A549 (cell line): ENCODE results near the gene AHSG. TPM values are rescaled to one million over a fixed set of nuclear protein-coding genes. Genes with fewer than 3 reads are reported as not detected.

Source experiments
- ATAC-seq, 2 experiments: fragments of 200-7000 bp in 1 of 2; fragments of >200 bp in 1 of 2; cut with Nextera tagmentation in 1 of 2; cut with Tn5 transposase in 1 of 2; 3 replicates each; pipeline versions ENCODE4 v1.8.0 to v1.9.1; 2018 to 2020; ENCODE audit warnings: mild to moderate bottlenecking in 1 of 2, moderate library complexity in 1 of 2
- CTCF ChIA-PET: fragments of 300-600 bp; sonication (Branson Sonifier 250); formaldehyde crosslinking; extraction: SDS; loops from one replicate; lab custom pipeline; 2021; ENCODE audit warnings: antibody characterized with exemption, inconsistent platforms; lab: Yijun Ruan, JAX
- POLR2A ChIA-PET: fragments of 350-600 bp; formaldehyde crosslinking; extraction: SDS; loops from one replicate; lab custom pipeline; 2021; ENCODE audit warnings: antibody characterized with exemption, inconsistent platforms; lab: Yijun Ruan, JAX
- DNase-seq, 2 experiments: peaks; one replicate each; pipeline versions ENCODE4 v3.0.0 to v3.0.0-alpha.2; 2011 to 2016; ENCODE audit warnings: low read depth in 1 of 2, low spot score in 1 of 2
- FAIRE-seq: peaks from 2 replicates; lab custom pipeline; 2011; peaks lifted over from hg19 to GRCh38; lab: Jason Lieb, UNC
- H3K27ac ChIP-seq, 2 experiments: fragments of >200 bp; sonication (Bioruptor Twin); formaldehyde crosslinking; 3 replicates each; pipeline ENCODE4 v1.5.1; 2016 to 2017
- H3K4me1 ChIP-seq: fragments of >200 bp; sonication (Bioruptor Twin); formaldehyde crosslinking; 3 replicates; pipeline ENCODE4 v1.6.1; 2016
- H3K4me2 ChIP-seq: fragments of >200 bp; sonication (Bioruptor Twin); formaldehyde crosslinking; 3 replicates; pipeline ENCODE4 v1.6.1; 2016
- H3K4me3 ChIP-seq: fragments of >200 bp; sonication (Bioruptor Twin); formaldehyde crosslinking; 3 replicates; pipeline ENCODE4 v1.5.1; 2016
- H3K9me3 ChIP-seq: fragments of >200 bp; sonication (Bioruptor Twin); formaldehyde crosslinking; 3 replicates; pipeline ENCODE4 v1.6.1; 2016
- BHLHE40 ChIP-seq: IDR thresholded peaks from 2 replicates; pipeline ENCODE4 v1.6.1; 2012; ENCODE audit warnings: low read depth, low read length, inconsistent platforms
- CEBPB ChIP-seq, 2 experiments: fragments of >200 bp in 1 of 2; sonication (Bioruptor Twin) in 1 of 2; formaldehyde crosslinking in 1 of 2; IDR thresholded peaks; 2 replicates each; pipeline ENCODE4 v1.6.1; 2012 to 2016
- CHD4 ChIP-seq: fragments of 200-600 bp; sonication (generic); IDR thresholded peaks from 2 replicates; pipeline ENCODE4 v1.6.1; 2016; ENCODE audit warnings: antibody characterized with exemption, mild to moderate bottlenecking, borderline replicate concordance
- EHMT2 ChIP-seq: fragments of 200-600 bp; sonication (generic); IDR thresholded peaks from 2 replicates; pipeline ENCODE4 v1.6.1; 2016; ENCODE audit warnings: antibody characterized with exemption, low read depth, mild to moderate bottlenecking, moderate library complexity
- ESRRA ChIP-seq: fragments of 150-350 bp; IDR thresholded peaks from 2 replicates; pipeline ENCODE4 v1.6.1; 2014; ENCODE audit warnings: mild to moderate bottlenecking, low read length, borderline replicate concordance
- FOSL2 ChIP-seq, 2 experiments: fragments of 450-650 bp in 1 of 2; fragments of >200 bp in 1 of 2; sonication (Bioruptor Twin) in 1 of 2; formaldehyde crosslinking; IDR thresholded peaks; 2 replicates each; pipeline versions ENCODE4 v1.5.0 to v1.6.1; 2016 to 2020; ENCODE audit warnings: mild to moderate bottlenecking in 1 of 2, moderate library complexity in 1 of 2
- HDAC2 ChIP-seq: fragments of 200-600 bp; sonication (generic); IDR thresholded peaks from 2 replicates; pipeline ENCODE4 v1.6.1; 2016
- HMGXB4 ChIP-seq: fragments of 250-450 bp; sonication (Bioruptor Pico); IDR thresholded peaks from 2 replicates; pipeline ENCODE4 v1.5.0; 2021; ENCODE audit warnings: mild to moderate bottlenecking, moderate library complexity, borderline replicate concordance
- JUN ChIP-seq, 2 experiments: fragments of >200 bp; sonication (Bioruptor Twin); formaldehyde crosslinking; IDR thresholded peaks; 2 replicates in 1 of 2; 3 replicates in 1 of 2; pipeline ENCODE4 v1.6.1; 2016 to 2017
- JUNB ChIP-seq: fragments of >200 bp; sonication (Bioruptor Twin); formaldehyde crosslinking; IDR thresholded peaks from 2 replicates; pipeline ENCODE4 v1.6.1; 2016
- KDM5A ChIP-seq: fragments of 200-600 bp; sonication (generic); IDR thresholded peaks from 2 replicates; pipeline ENCODE4 v1.6.1; 2016; ENCODE audit warnings: antibody characterized with exemption, mild to moderate bottlenecking
- MAFK ChIP-seq: fragments of 450-650 bp; IDR thresholded peaks from 2 replicates; pipeline ENCODE4 v1.6.1; 2014; ENCODE audit not compliant: partially characterized antibody
- NPAS2 ChIP-seq: fragments of 250-450 bp; sonication (Bioruptor Pico); IDR thresholded peaks from 2 replicates; pipeline ENCODE4 v1.8.0; 2022; ENCODE audit warnings: mild to moderate bottlenecking, moderate library complexity, borderline replicate concordance
- NR3C1 ChIP-seq: fragments of >200 bp; sonication (Bioruptor Twin); formaldehyde crosslinking; IDR thresholded peaks from 3 replicates; pipeline ENCODE4 v1.6.1; 2017
- POLR2AphosphoS2 ChIP-seq: conservative IDR thresholded peaks from 2 replicates; pipeline ENCODE4 v1.6.1; 2012; ENCODE audit warnings: low read length, improper control_type of control experiment, inconsistent platforms
- RAD21 ChIP-seq, 2 experiments: fragments of >200 bp in 1 of 2; sonication (Bioruptor Twin) in 1 of 2; formaldehyde crosslinking in 1 of 2; IDR thresholded peaks in 1 of 2; conservative IDR thresholded peaks in 1 of 2; 2 replicates in 1 of 2; 3 replicates in 1 of 2; pipeline ENCODE4 v1.6.1; 2012 to 2018; ENCODE audit warnings: inconsistent platforms in 1 of 2
- RFX5 ChIP-seq: fragments of 450-650 bp; IDR thresholded peaks from 2 replicates; pipeline ENCODE4 v1.7.1; 2014; ENCODE audit warnings: antibody characterized with exemption, mild to moderate bottlenecking, moderate library complexity
- RNF2 ChIP-seq: fragments of 200-600 bp; sonication (generic); IDR thresholded peaks from 2 replicates; pipeline ENCODE4 v1.6.1; 2016; ENCODE audit warnings: low read depth, mild to moderate bottlenecking, antibody characterized with exemption, moderate library complexity, borderline replicate concordance
- SMC3 ChIP-seq: fragments of >200 bp; sonication (Bioruptor Twin); formaldehyde crosslinking; IDR thresholded peaks from 3 replicates; pipeline ENCODE4 v1.6.1; 2018; ENCODE audit warnings: inconsistent platforms
- SREBF2 ChIP-seq: fragments of 450-650 bp; IDR thresholded peaks from 2 replicates; pipeline ENCODE4 v1.6.1; 2014; ENCODE audit warnings: mild to moderate bottlenecking, moderate library complexity
- ZFP36 ChIP-seq: fragments of 450-650 bp; IDR thresholded peaks from 2 replicates; pipeline ENCODE4 v1.6.1; 2014; ENCODE audit warnings: borderline replicate concordance; ENCODE audit not compliant: partially characterized antibody
- ZSCAN20 ChIP-seq: fragments of 250-450 bp; sonication (Bioruptor Pico); IDR thresholded peaks from 2 replicates; pipeline ENCODE4 v1.8.0; 2022; ENCODE audit warnings: mild to moderate bottlenecking, moderate library complexity
- WGBS: methylation state at CpG from one replicate; pipeline ENCODE4 v1.1.6; 2017; ENCODE audit errors: missing lambda C conversion rate; 5-methylcytosine and 5-hydroxymethylcytosine counted together
- polyA plus RNA-seq, 4 experiments: library from polyadenylated mRNA; depleted of rRNA in 3 of 4; stranded (reverse); fragments of >200 nt; fragmentation: RNase III in 1 of 4; extraction: RNeasy Plus Mini Kit Qiagen cat#74134 plus additional on column Dnase treatment in 1 of 4; gene quantifications; 2 replicates in 3 of 4; 3 replicates in 1 of 4; pipeline ENCODE4 v1.2.3, GENCODE V29; 2011 to 2017
- TF ChIP-seq, protein P1 (sequence below): fragments of >200 bp; sonication (Bioruptor Twin); formaldehyde crosslinking; IDR thresholded peaks from 2 replicates; pipeline ENCODE4 v1.6.1; 2016
- TF ChIP-seq, protein P2 (sequence below): fragments of 450-650 bp; IDR thresholded peaks from 2 replicates; pipeline ENCODE4 v1.6.1; 2014; ENCODE audit warnings: antibody characterized with exemption
- TF ChIP-seq, protein P3 (sequence below): fragments of 250-450 bp; sonication (Bioruptor Pico); IDR thresholded peaks from 2 replicates; pipeline ENCODE4 v1.5.0; 2020; ENCODE audit warnings: low read depth, mild to moderate bottlenecking, moderate library complexity
- TF ChIP-seq, protein P4 (sequence below): fragments of 150-350 bp; IDR thresholded peaks from 2 replicates; pipeline ENCODE4 v1.6.1; 2014; ENCODE audit warnings: low read depth, mild to moderate bottlenecking, low read length

Gene AHSG
- polyA plus RNA-seq, 2 of the 4 experiments (the other 2 are of a cell fraction), result 0.08 to 0.49 TPM

DNA sequence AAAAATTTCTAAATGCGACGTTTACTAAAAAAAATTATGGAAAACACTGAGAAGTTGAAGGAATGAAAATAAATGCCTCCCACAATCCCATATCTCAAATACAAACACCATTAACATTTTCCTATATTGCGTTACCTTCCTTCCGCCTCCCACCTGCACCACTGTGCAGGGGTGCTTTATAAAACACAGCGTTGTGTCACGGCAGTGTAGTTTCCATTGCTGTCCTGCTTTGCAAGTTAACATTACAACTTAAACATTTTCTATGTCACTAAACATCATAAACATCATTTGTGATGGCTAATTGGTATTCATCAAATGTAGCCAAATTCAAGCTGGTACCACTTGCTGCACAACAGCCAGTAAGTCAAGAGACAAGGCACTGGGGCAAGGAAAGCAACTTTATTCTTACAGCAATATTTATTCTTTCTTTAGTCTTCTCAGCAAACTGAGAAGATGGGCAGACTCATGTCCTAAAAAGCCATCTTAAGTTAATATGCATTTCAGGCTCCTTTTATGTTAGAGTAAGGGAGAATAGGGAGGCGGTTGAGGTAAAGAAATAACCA is 15.1 kb downstream of the AHSG start:
- H3K4me2 ChIP-seq, result no peak overlapping the region
- H3K9me3 ChIP-seq, result no peaks in the 10 kb centered on the region
- 93% methylated on average over 7 of the region's 7 CpGs for WGBS
- TF ChIP-seq RAD21 (conservative IDR thresholded peaks at IDR 0.05 in 1 of 2, IDR thresholded peaks at IDR 0.05 in 1 of 2) (no peak), CHD4 (no peak), MAFK (no peak), POLR2AphosphoS2 (no peak), EHMT2 (no peak), HDAC2 (no peak), BHLHE40 (no peak)
- TF ChIP-seq, protein P1, sequence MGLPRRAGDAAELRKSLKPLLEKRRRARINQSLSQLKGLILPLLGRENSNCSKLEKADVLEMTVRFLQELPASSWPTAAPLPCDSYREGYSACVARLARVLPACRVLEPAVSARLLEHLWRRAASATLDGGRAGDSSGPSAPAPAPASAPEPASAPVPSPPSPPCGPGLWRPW, result no peak
- TF ChIP-seq, all 56 proteins: peak for 0
- Histone ChIP-seq H3K4me1 (no peaks in the 10 kb centered on the region), H3K4me3 (no peak overlapping the region), H3K27ac (no peak overlapping the region)
- FAIRE-seq (no peak), DNase-seq (no peak), ATAC-seq (no peak)
- CTCF ChIA-PET, result no interaction called here
- POLR2A ChIA-PET, result no interaction called here

DNA sequence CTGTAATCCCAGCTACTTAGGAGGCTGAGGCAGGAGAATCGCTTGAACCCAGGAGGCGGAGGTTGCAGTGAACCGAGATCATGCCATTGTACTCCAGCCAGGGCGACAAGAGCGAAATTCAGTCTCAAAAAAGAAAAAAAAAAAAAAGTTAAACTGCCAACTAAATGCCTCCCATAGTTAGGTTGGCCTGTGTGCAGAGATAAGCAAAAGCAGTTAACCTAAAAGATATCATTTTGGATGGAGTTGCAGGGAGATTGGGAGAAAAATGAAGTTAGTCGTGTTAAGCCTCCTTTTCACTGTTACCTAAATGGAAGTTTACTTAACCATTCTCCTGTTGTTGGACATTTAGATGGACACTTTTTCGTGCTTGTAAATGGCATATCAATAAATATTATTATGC is 15.9 kb downstream of the AHSG start:
- no peak for DNase-seq
- CTCF ChIA-PET, result interaction anchor here (6.9 kb wide), 1 partner anchor 12 kb away, joined by 48 read pairs; no protein-coding TSS in a partner anchor
- FAIRE-seq, result no peak
- no peak for TF ChIP-seq JUN (IDR thresholded peaks at IDR 0.05)
- no peak for TF ChIP-seq NR3C1
- TF ChIP-seq, protein P2, sequence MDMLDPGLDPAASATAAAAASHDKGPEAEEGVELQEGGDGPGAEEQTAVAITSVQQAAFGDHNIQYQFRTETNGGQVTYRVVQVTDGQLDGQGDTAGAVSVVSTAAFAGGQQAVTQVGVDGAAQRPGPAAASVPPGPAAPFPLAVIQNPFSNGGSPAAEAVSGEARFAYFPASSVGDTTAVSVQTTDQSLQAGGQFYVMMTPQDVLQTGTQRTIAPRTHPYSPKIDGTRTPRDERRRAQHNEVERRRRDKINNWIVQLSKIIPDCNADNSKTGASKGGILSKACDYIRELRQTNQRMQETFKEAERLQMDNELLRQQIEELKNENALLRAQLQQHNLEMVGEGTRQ, result no peak
- TF ChIP-seq, protein P3, sequence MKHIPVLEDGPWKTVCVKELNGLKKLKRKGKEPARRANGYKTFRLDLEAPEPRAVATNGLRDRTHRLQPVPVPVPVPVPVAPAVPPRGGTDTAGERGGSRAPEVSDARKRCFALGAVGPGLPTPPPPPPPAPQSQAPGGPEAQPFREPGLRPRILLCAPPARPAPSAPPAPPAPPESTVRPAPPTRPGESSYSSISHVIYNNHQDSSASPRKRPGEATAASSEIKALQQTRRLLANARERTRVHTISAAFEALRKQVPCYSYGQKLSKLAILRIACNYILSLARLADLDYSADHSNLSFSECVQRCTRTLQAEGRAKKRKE, result no peak
- TF ChIP-seq ZSCAN20 (CRISPR knock-in tag), result no peak
- TF ChIP-seq HMGXB4, result no peak
- no peak for TF ChIP-seq JUNB
- no peak for TF ChIP-seq CEBPB (IDR thresholded peaks at IDR 0.05)
- TF ChIP-seq, all 56 proteins: peak for 0
- no peaks in the 10 kb centered on the region for H3K4me1 ChIP-seq
- 78% methylated on average over 7 of the region's 7 CpGs for WGBS
- no peak for ATAC-seq
- POLR2A ChIA-PET, result no interaction called here
- no peak overlapping the region for H3K27ac ChIP-seq
- H3K9me3 ChIP-seq, result no peaks in the 10 kb centered on the region
- no peak overlapping the region for H3K4me3 ChIP-seq
- no peak overlapping the region for H3K4me2 ChIP-seq

- no peak for FAIRE-seq
- DNase-seq, result no peak
- no peak overlapping the region for H3K4me2 ChIP-seq
- H3K27ac ChIP-seq, result no peak overlapping the region
- no peak for ATAC-seq
- POLR2A ChIA-PET, result interaction anchor here (0.5 kb wide), 1 partner anchor 217 kb away, joined by 6 read pairs; no protein-coding TSS in a partner anchor
- 64% methylated on average over 6 of the region's 6 CpGs for WGBS
- no peak overlapping the region for H3K4me3 ChIP-seq
- H3K9me3 ChIP-seq, result no peaks in the 10 kb centered on the region
- CTCF ChIA-PET, result interaction anchor here (6.9 kb wide), 1 partner anchor 15 kb away, joined by 48 read pairs; no protein-coding TSS in a partner anchor
- H3K4me1 ChIP-seq, result no peaks in the 10 kb centered on the region
- no peak for TF ChIP-seq CHD4
- TF ChIP-seq RNF2, result no peak
- TF ChIP-seq SMC3, result no peak
- TF ChIP-seq RAD21 (conservative IDR thresholded peaks at IDR 0.05 in 1 of 2, IDR thresholded peaks at IDR 0.05 in 1 of 2), result no peak
- no peak for TF ChIP-seq ZFP36
- TF ChIP-seq, protein P1, result no peak
- no peak for TF ChIP-seq FOSL2 (IDR thresholded peaks at IDR 0.05)
- TF ChIP-seq FOSL2 (CRISPR knock-in tag; IDR thresholded peaks at IDR 0.05), result no peak
- TF ChIP-seq, protein P4, sequence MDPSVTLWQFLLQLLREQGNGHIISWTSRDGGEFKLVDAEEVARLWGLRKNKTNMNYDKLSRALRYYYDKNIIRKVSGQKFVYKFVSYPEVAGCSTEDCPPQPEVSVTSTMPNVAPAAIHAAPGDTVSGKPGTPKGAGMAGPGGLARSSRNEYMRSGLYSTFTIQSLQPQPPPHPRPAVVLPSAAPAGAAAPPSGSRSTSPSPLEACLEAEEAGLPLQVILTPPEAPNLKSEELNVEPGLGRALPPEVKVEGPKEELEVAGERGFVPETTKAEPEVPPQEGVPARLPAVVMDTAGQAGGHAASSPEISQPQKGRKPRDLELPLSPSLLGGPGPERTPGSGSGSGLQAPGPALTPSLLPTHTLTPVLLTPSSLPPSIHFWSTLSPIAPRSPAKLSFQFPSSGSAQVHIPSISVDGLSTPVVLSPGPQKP, result no peak
- no peak for TF ChIP-seq SREBF2
- no peak for TF ChIP-seq POLR2AphosphoS2
- TF ChIP-seq CEBPB (IDR thresholded peaks at IDR 0.05), result no peak
- TF ChIP-seq RFX5, result no peak
- TF ChIP-seq ESRRA, result no peak
- TF ChIP-seq, protein P3, result no peak
- TF ChIP-seq NPAS2 (CRISPR knock-in tag), result no peak
- TF ChIP-seq KDM5A, result no peak
Observed at GRCh38 chr3:186630950-186631641, 18.2 kb downstream of the AHSG start.
